ENCODE data around the gene CCDC8.

- TF ChIP-seq, protein P1, sequence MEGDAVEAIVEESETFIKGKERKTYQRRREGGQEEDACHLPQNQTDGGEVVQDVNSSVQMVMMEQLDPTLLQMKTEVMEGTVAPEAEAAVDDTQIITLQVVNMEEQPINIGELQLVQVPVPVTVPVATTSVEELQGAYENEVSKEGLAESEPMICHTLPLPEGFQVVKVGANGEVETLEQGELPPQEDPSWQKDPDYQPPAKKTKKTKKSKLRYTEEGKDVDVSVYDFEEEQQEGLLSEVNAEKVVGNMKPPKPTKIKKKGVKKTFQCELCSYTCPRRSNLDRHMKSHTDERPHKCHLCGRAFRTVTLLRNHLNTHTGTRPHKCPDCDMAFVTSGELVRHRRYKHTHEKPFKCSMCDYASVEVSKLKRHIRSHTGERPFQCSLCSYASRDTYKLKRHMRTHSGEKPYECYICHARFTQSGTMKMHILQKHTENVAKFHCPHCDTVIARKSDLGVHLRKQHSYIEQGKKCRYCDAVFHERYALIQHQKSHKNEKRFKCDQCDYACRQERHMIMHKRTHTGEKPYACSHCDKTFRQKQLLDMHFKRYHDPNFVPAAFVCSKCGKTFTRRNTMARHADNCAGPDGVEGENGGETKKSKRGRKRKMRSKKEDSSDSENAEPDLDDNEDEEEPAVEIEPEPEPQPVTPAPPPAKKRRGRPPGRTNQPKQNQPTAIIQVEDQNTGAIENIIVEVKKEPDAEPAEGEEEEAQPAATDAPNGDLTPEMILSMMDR (IDR thresholded peaks at IDR 0.05): no peak
- TF ChIP-seq POLR2AphosphoS5 (IDR thresholded peaks at IDR 0.05): no peak
These were observed 31.5 kb downstream of the CCDC8 start for GRCh38 chr19:46381756-46382345.
